GM12878 (cell line): ENCODE measurements around the gene ATXN1. TPM values are rescaled to one million over a fixed set of nuclear protein-coding genes. Genes with fewer than 3 reads are reported as not detected.

Source experiments
- ATAC-seq: fragments of 200-7000 bp; cut with Tn5 transposase; 3 replicates; pipeline ENCODE4 v1.9.1; 2020; ENCODE audit warnings: mild to moderate bottlenecking, moderate library complexity
- BruUV-seq: library from RNA; stranded (reverse); fragments of 400-500 nt; replicated peaks from 2 replicates; lab custom pipeline; 2021; lab: Mats Ljungman, UMichigan
- CTCF ChIA-PET: fragments of 300-600 bp; sonication (Branson Sonifier 250); formaldehyde crosslinking; extraction: SDS; loops from one replicate; lab custom pipeline; 2021; ENCODE audit warnings: inconsistent platforms; lab: Yijun Ruan, JAX
- POLR2A ChIA-PET: fragments of 350-600 bp; formaldehyde crosslinking; extraction: SDS; loops from one replicate; lab custom pipeline; 2021; ENCODE audit warnings: inconsistent platforms; lab: Charles Lee
- RAD21 ChIA-PET: fragments of 300-600 bp; sonication (Branson Sonifier 250); formaldehyde crosslinking; loops from one replicate; lab custom pipeline; 2023; ENCODE audit warnings: antibody characterized with exemption; ENCODE audit not compliant: unreplicated experiment; lab: Charles Lee
- SMC1A ChIA-PET: fragments of 300-600 bp; sonication (Branson Sonifier 250); formaldehyde crosslinking; loops from one replicate; lab custom pipeline; 2023; ENCODE audit not compliant: unreplicated experiment, uncharacterized antibody; lab: Charles Lee
- DNase-seq: peaks from one replicate; pipeline ENCODE4 v3.0.0-alpha.2; 2011; ENCODE audit warnings: low read depth, low spot score
- FAIRE-seq: peaks from 3 replicates; lab custom pipeline; 2011; peaks lifted over from hg19 to GRCh38; lab: Jason Lieb, UNC
- H2AFZ ChIP-seq: 2 replicates; pipeline ENCODE4 v1.6.0; 2011; ENCODE audit warnings: low read depth, low read length, control low read depth; ENCODE audit not compliant: control insufficient read depth
- H3K27ac ChIP-seq: 2 replicates; pipeline ENCODE4 v1.5.1; 2011; ENCODE audit warnings: control low read depth; ENCODE audit not compliant: control insufficient read depth, insufficient read depth
- H3K27me3 ChIP-seq, 2 experiments: replicated peaks in 1 of 2; 2 replicates each; pipeline versions ENCODE4 v1.6.0 to v1.6.1; 2011; ENCODE audit warnings: low read length in 1 of 2; ENCODE audit not compliant: control insufficient read depth in 2 of 2, insufficient read depth in 2 of 2
- H3K36me3 ChIP-seq, 2 experiments: 2 replicates each; pipeline ENCODE4 v1.5.1; 2011; ENCODE audit warnings: low read length in 1 of 2; ENCODE audit not compliant: control insufficient read depth in 2 of 2, insufficient read depth in 2 of 2
- H3K4me1 ChIP-seq: 2 replicates; pipeline ENCODE4 v1.6.1; 2011; ENCODE audit warnings: mild to moderate bottlenecking, low read length, moderate library complexity, mixed read lengths; ENCODE audit not compliant: control insufficient read depth, insufficient read depth
- H3K4me2 ChIP-seq: 2 replicates; pipeline ENCODE4 v1.6.0; 2011; ENCODE audit warnings: control low read depth; ENCODE audit not compliant: control insufficient read depth, insufficient read depth
- H3K4me3 ChIP-seq: fragments of 200-600 bp; sonication (generic); 2 replicates; pipeline ENCODE4 v1.5.1; 2016
- H3K79me2 ChIP-seq: 2 replicates; pipeline ENCODE4 v1.6.0; 2011; ENCODE audit warnings: low read length; ENCODE audit not compliant: control insufficient read depth, insufficient read depth
- H3K9ac ChIP-seq: 2 replicates; pipeline ENCODE4 v1.8.0; 2011; ENCODE audit warnings: low read length, control low read depth, mixed read lengths; ENCODE audit not compliant: control insufficient read depth, insufficient read depth
- H3K9me3 ChIP-seq: replicated peaks from 3 replicates; pipeline ENCODE4 v1.5.1; 2011; ENCODE audit warnings: mild to moderate bottlenecking, low read length; ENCODE audit not compliant: control insufficient read depth, insufficient read depth
- H4K20me1 ChIP-seq: 2 replicates; pipeline ENCODE4 v1.6.0; 2011; ENCODE audit not compliant: control insufficient read depth, insufficient read depth
- HSF1 ChIP-seq: fragments of 150-350 bp; IDR thresholded peaks from 2 replicates; pipeline ENCODE4 v1.6.1; 2014; ENCODE audit warnings: mild to moderate bottlenecking, low read depth, low read length
- MEF2B ChIP-seq: fragments of 450-650 bp; IDR thresholded peaks from 2 replicates; pipeline ENCODE4 v1.6.1; 2018; ENCODE audit warnings: mild to moderate bottlenecking, moderate library complexity; ENCODE audit not compliant: partially characterized antibody, poor library complexity, severe bottlenecking
- MXI1 ChIP-seq: fragments of 150-350 bp; IDR thresholded peaks from 2 replicates; pipeline ENCODE4 v1.6.1; 2011; ENCODE audit warnings: low read depth, mild to moderate bottlenecking, inconsistent platforms, low read length, improper control_type of control experiment
- NFIC ChIP-seq: IDR thresholded peaks from 2 replicates; pipeline ENCODE4 v1.6.1; 2012; ENCODE audit warnings: low read depth, mild to moderate bottlenecking, inconsistent platforms, low read length, moderate library complexity
- NRF1 ChIP-seq: conservative IDR thresholded peaks from 2 replicates; pipeline ENCODE4 v1.6.1; 2011; ENCODE audit warnings: mild to moderate bottlenecking, low read depth, low read length, improper control_type of control experiment
- PAX8 ChIP-seq: fragments of 450-650 bp; IDR thresholded peaks from 2 replicates; pipeline ENCODE4 v1.6.1; 2017; ENCODE audit warnings: mild to moderate bottlenecking, moderate library complexity
- RELB ChIP-seq: fragments of 450-650 bp; IDR thresholded peaks from 2 replicates; pipeline ENCODE4 v1.6.1; 2017; ENCODE audit warnings: low read depth, mild to moderate bottlenecking, moderate library complexity
- TCF12 ChIP-seq: IDR thresholded peaks from 2 replicates; pipeline ENCODE4 v1.6.1; 2011; ENCODE audit warnings: low read depth, mild to moderate bottlenecking, low read length
- WGBS: methylation state at CpG from one replicate; pipeline ENCODE4 v1.1.6; 2016; ENCODE audit warnings: low lambda C conversion rate; ENCODE audit not compliant: insufficient replicate concordance, insufficient coverage; ENCODE audit errors: missing lambda C conversion rate; 5-methylcytosine and 5-hydroxymethylcytosine counted together
- in situ Hi-C: fragments of 300-500 bp; cut with MboI; formaldehyde crosslinking; loops from 9 replicates; pipeline ENCODE4 v1.14.3; 2018; ENCODE audit warnings: mixed read lengths
- intact Hi-C: fragments of 100-400 bp; cut with micrococcal nuclease; formaldehyde crosslinking; loops from one replicate; pipeline ENCODE4 v1.14.2; 2022; ENCODE audit not compliant: unreplicated experiment
- polyA plus RNA-seq, 11 experiments: library from polyadenylated mRNA; depleted of rRNA in 4 of 11; unstranded in 6 of 11; stranded (reverse) in 5 of 11; fragments of >200 nt; fragmentation: Nextera tagmentation in 4 of 11; fragmentation: Illumina TruSeq in 1 of 11; extraction: Ambion mirVana in 4 of 11; extraction: Trizol in 1 of 11; gene quantifications; 1 replicate in 1 of 11; 2 replicates in 10 of 11; pipeline versions ENCODE4 v1.2.1 to v1.2.3, GENCODE V29; 2011 to 2016; ENCODE audit warnings: inconsistent platforms in 2 of 11, missing spikeins in 2 of 11, low read depth in 1 of 11
- total RNA-seq, 4 experiments: library from RNA; depleted of rRNA in 3 of 4; stranded (reverse); fragments of >200 nt in 3 of 4; fragmentation: Illumina TruSeq in 1 of 4; extraction: Trizol in 1 of 4; gene quantifications; 2 replicates each; pipeline versions ENCODE4 v1.2.1 to v1.2.3, GENCODE V29; 2013 to 2021
- TF ChIP-seq, protein P1 (sequence below): IDR thresholded peaks from 2 replicates; pipeline ENCODE4 v1.6.1; 2011; ENCODE audit warnings: borderline replicate concordance, low read depth, mild to moderate bottlenecking, moderate library complexity, low read length; ENCODE audit not compliant: insufficient read depth, poor library complexity, severe bottlenecking
- TF ChIP-seq, protein P2 (sequence below): IDR thresholded peaks from 2 replicates; pipeline ENCODE4 v1.6.1; 2012; ENCODE audit warnings: low read length, inconsistent platforms

ATXN1 gene
- total and polyA plus RNA-seq, 10 of the 15 experiments (the other 5 are each of a cell fraction or from before 2014, with no cell fraction given): 12.2 to 51.2 (median 20.5) TPM

GRCh38 chr6:16540804-16541752 lies 220.2 kb downstream of the ATXN1 start:
- Histone ChIP-seq H3K36me3 (no peaks in the 10 kb centered on the region; a peak in 1 of 4 replicates), H3K27ac (no peak overlapping the region), H3K4me3 (no peak overlapping the region), H2AFZ (no peak overlapping the region), H3K4me1 (peaks cover 7% of the 10 kb centered on the region), H3K27me3 (no peaks in the 10 kb centered on the region), H3K9me3 (no peaks in the 10 kb centered on the region), H3K4me2 (peak overlapping the region; percentile 43; the same call in 1 of the 2 replicates), H3K79me2 (no peaks in the 10 kb centered on the region), H4K20me1 (no peaks in the 10 kb centered on the region; the same call in 1 of the 2 replicates), H3K9ac (peak overlapping the region; percentile 16; the same call in 1 of the 2 replicates)
- intact Hi-C loops: no loop called here
- ChIA-PET RAD21 (interaction anchor here (0.7 to 1.5 kb wide), 21 partner anchors 21 to 223 kb away, joined by 3 to 11 read pairs (median 4); partner anchors contain the start of gene ATXN1), CTCF (interaction anchor here (0.6 to 2.5 kb wide), 14 partner anchors 10 to 424 kb away, joined by 3 to 12 read pairs (median 4); no protein-coding TSS in a partner anchor), SMC1A (interaction anchor here (0.6 to 1.7 kb wide), 27 partner anchors 10 to 230 kb away, joined by 3 to 7 read pairs (median 4); partner anchors contain the start of gene ATXN1), POLR2A (interaction anchor here (0.9 kb wide), 1 partner anchor 94 kb away, joined by 3 read pairs; no protein-coding TSS in a partner anchor)
- no TSS peak for BruUV-seq
- DNase-seq (no peak), ATAC-seq (peak; percentile 93), FAIRE-seq (peak; percentile 49)
- WGBS: 43% methylated on average over 13 of the region's 14 CpGs
- in situ Hi-C loops: no loop called here
- TF ChIP-seq, protein P1, sequence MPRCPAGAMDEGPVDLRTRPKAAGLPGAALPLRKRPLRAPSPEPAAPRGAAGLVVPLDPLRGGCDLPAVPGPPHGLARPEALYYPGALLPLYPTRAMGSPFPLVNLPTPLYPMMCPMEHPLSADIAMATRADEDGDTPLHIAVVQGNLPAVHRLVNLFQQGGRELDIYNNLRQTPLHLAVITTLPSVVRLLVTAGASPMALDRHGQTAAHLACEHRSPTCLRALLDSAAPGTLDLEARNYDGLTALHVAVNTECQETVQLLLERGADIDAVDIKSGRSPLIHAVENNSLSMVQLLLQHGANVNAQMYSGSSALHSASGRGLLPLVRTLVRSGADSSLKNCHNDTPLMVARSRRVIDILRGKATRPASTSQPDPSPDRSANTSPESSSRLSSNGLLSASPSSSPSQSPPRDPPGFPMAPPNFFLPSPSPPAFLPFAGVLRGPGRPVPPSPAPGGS: no peak
- TF ChIP-seq MXI1: no peak
- no peak for TF ChIP-seq TCF12
- peak; percentile 50; the same call in 1 of the 2 replicates for TF ChIP-seq RELB
- TF ChIP-seq, protein P2, sequence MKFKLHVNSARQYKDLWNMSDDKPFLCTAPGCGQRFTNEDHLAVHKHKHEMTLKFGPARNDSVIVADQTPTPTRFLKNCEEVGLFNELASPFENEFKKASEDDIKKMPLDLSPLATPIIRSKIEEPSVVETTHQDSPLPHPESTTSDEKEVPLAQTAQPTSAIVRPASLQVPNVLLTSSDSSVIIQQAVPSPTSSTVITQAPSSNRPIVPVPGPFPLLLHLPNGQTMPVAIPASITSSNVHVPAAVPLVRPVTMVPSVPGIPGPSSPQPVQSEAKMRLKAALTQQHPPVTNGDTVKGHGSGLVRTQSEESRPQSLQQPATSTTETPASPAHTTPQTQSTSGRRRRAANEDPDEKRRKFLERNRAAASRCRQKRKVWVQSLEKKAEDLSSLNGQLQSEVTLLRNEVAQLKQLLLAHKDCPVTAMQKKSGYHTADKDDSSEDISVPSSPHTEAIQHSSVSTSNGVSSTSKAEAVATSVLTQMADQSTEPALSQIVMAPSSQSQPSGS: peak; percentile 68; the same call in 1 of the 2 replicates
- TF ChIP-seq MEF2B: peak; percentile 19
- peak; percentile 67; the same call in 1 of the 2 replicates for TF ChIP-seq NFIC
- no peak for TF ChIP-seq NRF1
- no peak for TF ChIP-seq HSF1
- TF ChIP-seq PAX8: no peak
